DMS153 treated with DMSO at 0.1 percent for 48 hours (cell line): ENCODE results near the gene ST7.

Experiments
- DNase-seq: peaks from one replicate; lab custom pipeline; 2025; ENCODE audit not compliant: unreplicated experiment; lab: John Stamatoyannopoulos, UW

The ST7 gene

DNA sequence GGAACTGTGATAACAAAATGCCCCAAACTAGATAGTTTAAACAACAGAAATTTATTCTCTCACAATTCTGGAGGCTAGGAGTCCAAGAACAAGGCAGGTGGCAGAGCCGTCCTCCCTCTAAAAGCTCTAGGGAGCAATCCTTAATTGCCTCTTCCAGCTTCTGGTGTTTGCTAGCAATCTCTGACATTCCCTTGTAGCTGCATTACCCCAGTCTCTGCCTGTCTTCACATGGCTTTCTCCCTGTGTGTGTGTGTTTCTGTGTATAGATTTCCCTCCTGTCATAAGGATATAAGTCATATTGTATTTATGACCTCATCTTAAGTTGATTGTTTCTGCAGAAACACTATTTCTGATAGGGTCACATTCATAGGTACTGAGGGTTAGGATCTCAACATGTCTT lies 192.0 kb downstream of the ST7 start:
- no peak for DNase-seq

DNA sequence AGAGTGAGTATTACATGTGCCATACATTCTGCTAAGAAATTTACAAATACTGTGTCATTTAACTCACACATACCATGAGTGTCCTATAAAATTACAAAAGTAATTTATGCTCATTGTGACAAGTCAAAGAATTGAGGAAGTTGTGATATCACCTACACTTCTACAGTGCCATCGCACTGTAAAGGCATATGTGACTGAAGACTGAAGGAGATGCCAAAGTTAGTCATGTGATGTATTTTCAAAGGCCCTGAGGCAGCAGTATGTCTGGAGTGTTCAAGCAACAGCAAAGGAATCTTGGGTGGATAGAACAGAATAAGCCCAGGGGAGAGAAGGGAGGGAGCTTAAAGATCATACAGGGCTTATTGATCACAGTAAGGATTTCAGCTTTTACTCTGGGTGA lies 192.8 kb downstream of the ST7 start:
- DNase-seq, result no peak

DNA sequence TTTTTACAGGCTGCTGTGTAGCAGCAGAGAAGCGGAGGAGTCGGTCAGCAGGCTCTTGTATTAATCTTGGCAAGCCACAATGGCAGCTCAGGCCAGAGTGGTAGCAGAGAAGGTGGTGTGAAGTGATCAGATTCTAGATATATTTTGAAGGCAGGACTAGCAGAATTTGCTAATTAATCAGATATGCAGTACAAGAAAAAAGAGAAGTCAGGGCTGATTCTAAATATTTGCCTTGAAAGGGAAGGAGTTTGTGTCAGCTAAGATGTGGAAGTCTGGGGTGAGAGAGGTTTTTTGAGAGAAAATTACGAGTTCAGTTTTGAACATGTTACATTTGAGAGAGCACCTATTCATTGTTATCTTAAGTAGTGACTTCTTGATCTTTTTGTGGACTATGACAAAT lies 193.2 kb downstream of the ST7 start:
- DNase-seq, result no peak

DNA sequence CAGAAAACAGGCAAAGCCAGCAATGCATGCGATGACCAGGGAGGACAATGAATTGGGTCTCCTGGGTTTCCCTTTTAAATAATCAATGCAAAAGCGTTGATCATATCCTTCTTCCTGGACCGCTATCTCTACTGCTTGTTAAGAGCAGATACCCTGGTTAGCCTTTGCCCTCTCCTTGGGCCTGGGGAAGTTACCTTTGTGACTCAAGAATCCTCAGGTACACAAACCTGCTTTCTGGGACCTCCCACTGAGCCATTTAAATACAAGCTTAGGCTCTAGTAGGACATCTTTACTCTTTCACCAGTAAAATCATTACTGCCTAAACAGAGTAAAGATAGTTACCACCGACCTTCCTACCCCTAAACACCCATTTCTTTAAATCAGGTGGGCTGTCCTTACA lies 195.7 kb downstream of the ST7 start:
- DNase-seq, result no peak

DNA sequence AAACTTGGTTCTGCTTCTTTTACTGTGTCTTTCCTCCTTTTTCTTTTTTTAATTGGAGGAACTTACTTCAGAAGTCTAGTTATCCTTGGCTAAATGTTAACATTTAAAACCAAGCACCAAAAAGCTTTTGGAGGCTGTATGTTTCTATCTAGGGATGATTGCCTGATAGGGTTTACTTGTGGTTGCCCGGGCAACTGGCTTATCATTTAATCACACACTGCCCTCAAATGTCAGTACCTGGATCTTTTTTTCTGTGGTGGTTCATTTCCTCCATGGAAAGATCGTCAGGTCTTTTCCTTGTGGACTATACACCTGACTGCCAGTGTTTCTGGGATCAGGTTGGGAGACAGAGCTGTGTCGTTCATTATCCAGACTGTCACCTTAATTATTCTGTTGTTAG lies 196.4 kb downstream of the ST7 start:
- DNase-seq, result no peak

DNA sequence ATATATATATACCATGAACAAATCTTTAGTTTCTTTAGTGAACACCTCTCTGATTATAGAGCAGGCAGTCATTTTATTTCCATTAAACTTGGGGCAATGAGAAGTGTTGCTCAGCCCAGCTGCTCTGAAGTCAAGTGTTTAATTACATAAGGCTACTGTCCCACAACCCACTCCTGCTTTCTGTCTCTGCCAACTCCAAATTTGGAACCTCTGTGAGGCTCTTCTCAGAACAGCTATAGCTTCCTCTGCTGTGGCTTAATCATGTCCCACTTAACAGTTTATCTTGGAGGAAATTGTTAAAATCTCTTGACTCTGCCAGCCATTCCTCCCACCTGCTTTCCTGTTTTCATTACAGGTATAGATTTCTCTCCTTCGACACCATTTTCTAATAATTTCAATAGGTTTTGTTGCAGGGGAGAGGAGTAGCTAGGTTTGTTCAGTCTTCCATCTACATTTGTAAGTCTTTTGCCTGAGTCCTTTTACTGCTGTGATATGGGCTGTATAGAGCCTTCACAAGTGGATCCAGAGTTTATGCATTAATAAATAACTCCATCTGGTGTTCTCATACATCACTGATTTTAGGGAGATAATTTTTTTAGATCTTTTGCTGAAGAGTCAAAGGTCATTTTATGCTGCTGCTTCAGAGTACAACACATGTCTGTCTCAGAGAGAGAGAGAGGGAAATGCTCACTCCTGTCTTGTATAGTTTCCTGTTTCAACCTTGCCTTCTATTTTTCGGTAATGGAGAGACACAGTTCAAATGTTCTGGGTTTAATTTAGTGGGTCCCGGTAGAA lies 199.1 kb downstream of the ST7 start:
- DNase-seq, result no peak

DNA sequence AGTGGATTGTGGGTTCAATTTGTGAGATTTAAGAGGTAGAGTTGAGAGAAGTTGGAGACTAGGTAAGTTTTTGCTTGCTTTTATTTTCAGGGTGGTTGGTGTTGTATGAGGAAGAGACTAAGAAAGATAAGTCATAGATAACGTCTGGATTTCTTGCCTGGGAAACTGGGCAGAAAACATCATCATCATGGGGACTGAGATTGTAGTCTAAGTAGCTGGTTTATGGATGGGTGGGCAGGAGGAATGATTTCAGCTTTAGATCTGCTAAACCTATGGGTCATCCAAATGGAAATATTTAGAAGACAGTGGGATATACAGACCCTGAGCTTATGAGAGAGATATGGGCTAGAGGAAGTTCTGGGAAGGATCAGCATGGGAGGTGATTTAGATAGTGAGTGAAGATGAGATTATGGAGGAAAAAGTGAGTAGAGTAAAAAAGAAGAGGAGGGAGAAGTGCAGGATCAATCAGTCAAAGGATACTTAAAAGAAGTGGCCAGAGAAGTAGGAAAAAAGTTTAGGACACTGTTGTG lies 199.8 kb downstream of the ST7 start:
- no peak for DNase-seq

DNA sequence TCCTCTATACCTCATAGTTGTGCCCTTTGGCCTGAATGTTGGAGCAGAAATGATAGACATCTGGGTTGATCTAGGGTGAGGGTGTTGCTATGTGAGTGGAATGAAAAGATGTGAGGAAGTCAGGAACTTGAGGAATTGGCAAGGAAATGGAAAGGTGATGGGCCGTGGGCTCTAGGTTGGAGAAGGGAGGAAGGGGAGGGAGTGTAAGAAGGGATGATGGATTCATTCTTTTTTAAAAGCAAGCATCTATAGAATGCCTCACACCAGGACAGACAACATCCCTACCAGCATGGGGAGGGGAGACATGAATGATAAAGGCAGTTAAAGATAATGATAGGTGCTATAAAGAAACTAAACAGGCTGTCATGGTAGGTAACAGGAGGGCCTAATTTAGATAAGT lies 201.4 kb downstream of the ST7 start:
- DNase-seq, result no peak

DNA sequence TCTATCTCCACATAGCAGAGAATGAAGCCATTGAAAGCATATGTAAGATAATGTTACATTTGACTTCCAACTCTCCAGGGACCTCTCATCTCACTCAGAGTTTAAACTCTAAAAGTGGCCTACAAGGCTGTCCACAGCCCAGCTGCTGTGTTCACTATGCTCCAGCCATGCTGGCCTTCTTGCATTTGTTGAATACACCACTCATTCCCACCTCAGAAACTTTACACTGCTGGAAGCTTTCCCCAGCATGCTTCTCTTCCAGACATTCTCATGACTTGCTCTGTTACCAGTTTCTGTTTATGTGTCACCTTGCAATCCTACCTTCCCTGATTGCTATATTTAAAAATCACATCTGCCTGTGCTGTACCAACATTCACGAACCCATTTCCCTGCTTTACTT lies 202.4 kb downstream of the ST7 start:
- no peak for DNase-seq

DNA sequence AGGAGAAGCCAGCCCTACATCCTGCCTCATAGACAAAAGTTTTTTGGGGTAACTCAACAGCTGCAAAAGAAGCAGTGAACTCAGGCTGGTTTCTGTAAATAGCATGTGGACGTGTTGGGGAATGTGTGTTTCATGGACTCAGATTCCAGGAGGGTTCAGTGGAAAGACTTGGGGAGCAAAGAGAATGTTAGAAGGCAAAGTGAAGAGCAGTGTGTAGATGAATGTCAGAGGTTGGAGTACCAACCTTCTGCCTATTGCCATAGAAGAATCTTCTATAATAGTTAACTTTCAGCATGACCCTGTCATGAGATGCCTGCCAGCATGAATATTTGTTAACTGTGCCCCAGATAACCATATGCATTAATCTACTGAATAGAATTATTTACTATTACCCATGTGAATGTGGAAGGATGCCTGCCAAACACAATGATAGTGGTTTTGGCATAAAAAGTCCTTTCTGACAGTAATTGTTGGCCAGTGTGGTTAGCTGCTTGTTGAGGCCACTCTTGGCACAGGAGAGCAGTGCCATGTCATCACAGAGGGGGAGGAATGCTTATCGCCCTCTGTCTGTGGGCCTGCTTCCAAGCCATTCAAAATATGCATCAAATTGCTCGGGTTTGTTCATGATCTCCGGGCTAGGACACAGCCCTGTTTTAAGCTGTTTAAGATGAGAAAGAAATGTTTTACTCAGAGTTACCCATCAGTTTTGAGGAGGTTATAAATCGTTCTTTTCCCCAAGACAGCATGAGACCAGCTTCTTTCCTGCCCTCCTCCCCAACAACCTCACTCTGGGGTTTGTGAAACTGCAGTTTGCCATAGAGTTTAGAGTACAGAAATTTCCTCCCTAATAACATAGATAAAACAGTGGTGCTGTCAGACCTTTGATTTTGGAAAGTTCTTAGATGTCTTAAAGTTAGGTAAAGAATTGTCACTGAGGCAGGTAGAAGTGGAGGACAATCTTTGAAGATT lies 204.2 kb downstream of the ST7 start:
- DNase-seq, result no peak

DNA sequence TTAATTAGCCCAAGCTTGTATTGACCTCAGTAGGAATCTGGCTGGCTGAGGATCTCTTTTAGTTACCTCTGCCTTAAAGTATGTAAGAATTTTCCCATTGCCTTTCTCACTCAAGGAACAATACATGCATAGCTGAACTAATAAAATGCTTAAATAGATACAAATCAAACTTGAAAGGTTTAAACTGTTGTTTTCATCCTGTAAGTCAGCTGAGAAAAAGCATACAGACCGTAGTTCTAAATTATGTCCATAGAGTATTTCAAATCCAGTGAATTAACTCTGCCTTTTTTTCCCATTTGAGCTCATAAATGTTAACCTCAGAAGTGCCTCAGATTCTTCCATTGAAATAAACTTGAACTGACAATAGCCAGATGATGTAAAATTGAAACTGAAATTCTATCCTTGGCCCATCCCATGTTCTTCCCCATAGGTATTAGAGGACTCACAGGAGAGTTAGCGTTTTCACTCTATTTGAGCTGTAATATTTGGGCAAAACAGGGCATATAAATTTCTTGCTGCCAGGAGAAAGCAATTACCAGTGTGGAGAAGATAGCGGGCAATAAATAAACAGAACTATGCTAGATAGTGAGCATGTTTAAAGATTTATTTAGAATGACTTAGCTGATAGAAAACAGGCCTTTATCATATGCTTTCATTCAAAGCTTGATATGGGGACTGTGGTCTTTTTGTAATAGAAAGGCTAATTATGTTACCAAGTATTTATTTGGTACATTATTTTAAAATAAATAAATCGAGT lies 205.8 kb downstream of the ST7 start:
- DNase-seq, result no peak

DNA sequence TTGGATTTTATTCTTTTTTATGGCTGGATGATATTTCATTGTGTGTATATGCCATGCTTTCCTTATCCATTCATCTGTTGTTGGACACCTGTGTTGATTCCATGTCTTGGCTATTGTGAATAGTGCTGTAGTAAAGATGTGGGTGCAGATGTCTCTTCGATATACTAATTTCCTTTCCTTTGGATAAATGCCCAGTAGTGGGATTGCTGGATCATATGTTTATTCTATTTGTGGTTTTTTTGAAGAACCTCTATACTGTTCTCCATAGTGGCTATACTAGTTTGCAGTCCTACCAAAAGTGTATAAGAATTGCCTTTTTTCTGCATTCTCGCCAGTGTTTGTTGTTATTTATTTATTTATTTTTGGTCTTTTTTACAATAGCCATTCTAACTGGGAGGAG lies 209.8 kb downstream of the ST7 start:
- DNase-seq, result no peak

DNA sequence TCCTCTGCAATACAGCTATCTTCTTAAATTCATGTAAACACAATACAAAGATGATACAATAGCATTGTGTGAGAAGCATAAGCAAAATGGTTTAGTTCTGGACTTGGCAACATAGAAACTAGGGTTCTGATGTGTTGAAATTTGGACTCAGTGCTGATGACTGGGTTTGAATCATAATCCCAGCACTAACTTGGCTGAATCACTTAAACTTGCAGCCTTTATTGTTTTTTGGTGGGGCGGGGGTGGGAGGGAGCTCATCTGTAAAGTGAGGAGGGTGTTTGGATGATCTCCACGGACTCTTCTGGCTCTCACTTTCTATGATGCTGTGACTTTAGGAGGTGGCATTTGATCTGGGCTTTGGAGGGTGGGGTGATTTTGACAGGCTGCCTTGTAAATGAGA lies 211.3 kb downstream of the ST7 start:
- DNase-seq, result no peak

DNA sequence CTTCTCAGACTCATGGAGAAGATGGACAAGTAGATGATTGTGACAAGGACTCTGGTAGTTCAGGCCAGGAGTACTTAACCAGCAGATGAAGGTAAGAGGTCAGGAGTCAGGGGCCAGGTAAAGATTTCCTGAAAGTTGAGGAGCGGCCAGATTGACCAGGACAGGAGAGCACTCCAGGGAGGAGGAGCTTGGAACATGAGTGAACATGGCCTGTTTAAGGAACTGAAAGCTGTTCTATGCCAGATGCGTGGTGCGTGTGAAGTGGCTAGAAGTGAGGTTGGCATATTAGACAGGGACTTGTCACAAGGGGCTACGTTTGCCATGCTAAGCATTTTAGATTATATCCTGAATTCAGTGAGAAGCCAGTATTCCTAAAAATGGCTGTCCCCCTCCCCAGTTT lies 212.4 kb downstream of the ST7 start:
- DNase-seq, result no peak

DNA sequence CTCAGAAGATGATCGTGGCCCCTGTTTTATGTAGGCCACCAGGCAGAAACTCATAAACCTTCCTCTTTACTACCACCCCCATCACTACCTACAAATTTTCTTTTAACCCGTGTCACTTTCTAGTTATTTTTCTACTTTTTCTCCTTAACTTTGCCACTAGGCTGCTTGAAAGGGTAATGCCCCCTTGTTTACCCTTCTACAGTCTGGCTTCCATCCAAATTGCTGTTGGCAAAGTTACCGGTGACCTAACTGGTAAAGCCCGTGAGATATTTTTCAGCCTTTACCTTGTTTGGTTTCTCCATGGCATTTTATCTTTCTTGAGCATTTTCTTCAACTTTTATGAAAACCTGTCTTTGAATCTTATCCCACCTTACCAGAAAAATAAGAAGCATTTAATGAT lies 216.6 kb downstream of the ST7 start:
- no peak for DNase-seq

DNA sequence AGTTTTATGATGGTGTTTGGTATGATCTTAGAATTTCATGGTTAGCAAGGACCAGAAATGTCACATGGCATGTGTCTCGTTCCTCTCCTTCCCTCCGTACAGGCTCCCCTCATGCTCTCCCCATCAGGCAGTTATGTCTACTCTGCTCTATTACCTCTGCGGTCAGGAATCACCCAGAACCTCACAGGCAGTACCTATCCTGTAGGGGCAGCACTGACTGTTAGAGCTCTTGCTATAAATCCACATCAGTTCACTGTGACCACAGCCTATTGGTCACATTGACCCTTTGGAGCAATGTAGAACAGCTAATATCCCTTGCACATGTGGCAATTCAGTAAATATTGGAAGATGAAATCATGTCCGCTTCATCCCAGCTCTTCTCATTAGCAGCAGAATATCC lies 217.8 kb downstream of the ST7 start:
- no peak for DNase-seq

DNA sequence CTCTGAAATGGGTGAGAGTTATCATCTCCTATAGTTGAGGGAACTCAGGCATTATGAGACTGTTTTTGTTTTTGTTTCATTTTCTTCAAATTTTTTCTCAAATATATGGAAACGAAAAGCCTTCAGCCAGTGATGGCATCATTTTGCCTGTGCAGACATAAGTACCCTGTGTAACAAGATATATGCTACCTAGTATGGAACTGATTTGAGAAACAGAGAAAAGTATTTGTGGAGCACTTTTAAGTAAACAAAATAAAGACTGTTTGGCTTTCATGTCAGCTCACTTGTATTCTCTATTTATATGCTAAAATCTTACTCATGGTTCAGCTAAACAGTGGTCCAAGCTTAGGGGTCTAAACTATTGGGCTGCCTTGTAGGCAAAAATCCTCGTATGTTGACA lies 219.0 kb downstream of the ST7 start:
- DNase-seq, result no peak

DNA sequence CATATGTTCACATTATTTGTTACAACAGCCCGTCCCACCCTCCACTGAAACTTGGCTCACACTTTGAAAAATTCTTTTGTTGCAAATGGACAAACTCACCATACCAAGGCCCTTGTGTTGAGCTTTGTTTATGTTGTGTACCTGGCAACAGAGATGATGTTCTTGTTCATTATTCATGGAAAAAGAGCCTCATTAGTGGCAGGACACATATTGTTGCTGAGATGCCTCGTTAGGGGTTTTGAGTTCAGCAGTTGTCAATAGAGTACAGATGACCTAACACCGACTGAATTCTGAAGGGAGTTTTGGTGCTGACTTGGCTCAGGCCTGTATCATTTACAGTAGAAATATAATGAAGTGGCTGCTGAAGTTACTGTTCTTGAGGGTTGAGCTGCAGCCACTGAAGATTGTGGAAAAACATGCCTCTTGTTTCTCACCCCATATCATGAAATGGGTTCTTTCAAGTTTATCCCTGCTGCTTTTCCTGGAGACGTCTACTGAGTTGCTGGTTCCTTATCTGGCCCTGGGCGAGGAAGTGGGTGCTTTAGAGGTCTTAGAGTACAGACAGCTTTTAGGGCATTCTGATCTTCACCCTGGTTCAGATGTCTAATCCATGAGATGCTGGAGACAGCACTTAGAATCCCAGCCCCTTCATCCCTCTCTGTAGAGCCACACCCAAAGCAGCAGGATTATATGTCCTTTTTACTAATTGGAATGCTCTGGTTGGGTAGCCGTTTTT lies 219.9 kb downstream of the ST7 start:
- no peak for DNase-seq

DNA sequence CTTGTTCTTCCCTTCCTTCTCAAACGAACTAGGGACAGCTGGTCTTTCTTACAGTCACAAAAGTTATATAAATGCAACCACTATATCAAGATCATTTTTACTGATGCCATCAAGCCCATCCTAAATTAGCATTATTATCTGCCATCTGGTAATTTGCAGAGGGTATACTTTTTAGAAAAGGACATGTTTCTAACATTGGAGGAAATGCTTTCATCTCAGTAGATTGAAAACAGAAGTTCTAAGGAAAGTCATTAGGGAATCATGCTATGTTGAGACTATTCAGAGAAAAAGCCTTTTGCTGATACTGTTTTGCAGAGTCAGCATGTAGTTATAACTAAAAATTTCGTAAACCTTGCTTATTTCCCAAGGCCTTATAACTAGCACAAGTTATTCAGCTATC lies 222.9 kb downstream of the ST7 start:
- DNase-seq, result no peak

DNA sequence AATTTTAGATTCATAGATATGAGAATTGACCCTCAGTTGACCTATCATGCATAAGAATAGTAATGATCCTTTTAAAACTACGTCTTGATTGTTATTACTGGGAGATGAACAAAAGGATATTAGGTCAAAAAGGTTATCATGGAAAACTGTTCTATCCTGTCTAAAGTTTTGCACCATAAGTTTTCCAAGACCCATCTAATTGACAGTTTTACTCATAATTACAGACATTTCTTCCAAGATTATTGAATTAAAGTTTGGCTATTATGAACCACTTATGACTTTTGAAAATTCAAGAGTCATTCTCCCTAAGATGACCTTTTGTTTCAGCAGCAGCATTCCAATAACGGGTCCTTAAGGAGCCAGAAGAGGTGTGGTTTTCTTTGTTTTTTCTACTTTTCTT lies 225.3 kb downstream of the ST7 start:
- no peak for DNase-seq

DNA sequence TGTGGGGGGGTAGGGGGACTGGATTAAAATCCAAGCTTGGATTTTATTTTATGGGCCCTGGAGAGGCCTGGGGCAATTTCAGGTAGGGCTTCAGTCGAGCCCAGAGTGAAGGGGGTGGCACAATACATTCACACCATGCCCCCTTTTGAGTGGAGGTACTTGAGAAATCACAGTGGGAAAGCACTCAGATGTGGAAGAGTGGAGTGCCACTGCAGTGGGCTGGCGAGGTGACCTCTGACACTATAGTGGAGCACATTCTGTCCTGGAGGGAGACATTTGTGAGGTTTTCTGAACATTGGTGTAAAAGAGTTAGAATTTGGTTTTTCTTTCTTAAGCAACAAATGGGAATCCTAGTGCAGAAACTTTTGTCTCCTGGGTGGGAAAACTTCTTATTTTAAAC lies 226.4 kb downstream of the ST7 start:
- no peak for DNase-seq
